Liver (tissue), 9 donors: ENCODE measurements around the gene TRAPPC10. TPM values are rescaled to one million over a fixed set of nuclear protein-coding genes. Genes with fewer than 3 reads are reported as not detected.

ENCODE experiments used
- DNase-seq: peaks from one replicate; pipeline ENCODE4 v3.0.0-alpha.2; 2017; ENCODE audit warnings: low spot score
- H3K27ac ChIP-seq, 2 donors: one replicate each; pipeline ENCODE4 v1.7.0; 2013; ENCODE audit warnings: inconsistent platforms in 2 of 2, low read length in 2 of 2, control low read depth in 1 of 2, low read depth in 1 of 2, mild to moderate bottlenecking in 1 of 2
- H3K27me3 ChIP-seq, 4 donors: one replicate each; pipeline versions ENCODE4 v1.6.1 to v1.7.0; 2013; ENCODE audit warnings: low read length in 3 of 4, inconsistent platforms in 1 of 4, mild to moderate bottlenecking in 1 of 4, moderate library complexity in 1 of 4; ENCODE audit not compliant: control insufficient read depth in 4 of 4, insufficient read depth in 4 of 4
- H3K36me3 ChIP-seq, 4 donors: one replicate each; pipeline versions ENCODE4 v1.6.1 to v1.7.0; 2013; ENCODE audit warnings: low read length in 3 of 4, mild to moderate bottlenecking in 3 of 4, low read depth in 1 of 4, moderate library complexity in 1 of 4; ENCODE audit not compliant: control insufficient read depth in 4 of 4, insufficient read depth in 3 of 4
- H3K4me1 ChIP-seq, 4 donors: one replicate each; pipeline versions ENCODE4 v1.6.1 to v1.7.0; 2013; ENCODE audit warnings: low read length in 3 of 4, mild to moderate bottlenecking in 3 of 4, moderate library complexity in 1 of 4; ENCODE audit not compliant: control insufficient read depth in 4 of 4, insufficient read depth in 4 of 4
- H3K4me3 ChIP-seq, 3 donors: one replicate each; pipeline versions ENCODE4 v1.6.1 to v1.7.0; 2013; ENCODE audit warnings: low read length in 3 of 3, control low read depth in 1 of 3, low read depth in 1 of 3, mild to moderate bottlenecking in 1 of 3
- H3K9ac ChIP-seq, 2 donors: one replicate each; pipeline ENCODE4 v1.7.0; 2013; ENCODE audit warnings: low read length in 2 of 2, mild to moderate bottlenecking in 2 of 2, moderate library complexity in 2 of 2, control low read depth in 1 of 2, low read depth in 1 of 2
- H3K9me3 ChIP-seq, 4 donors: one replicate each; pipeline versions ENCODE4 v1.6.1 to v1.7.0; 2013; ENCODE audit warnings: low read length in 3 of 4; ENCODE audit not compliant: control insufficient read depth in 4 of 4
- CTCF ChIP-seq: fragments of 150-350 bp; IDR thresholded peaks from 2 replicates; pipeline ENCODE4 v1.5.1; 2017; ENCODE audit warnings: improper control_type of control experiment, low read depth, low read length; ENCODE audit not compliant: missing input control
- EGR1 ChIP-seq, 2 donors: IDR thresholded peaks; 2 replicates each; pipeline ENCODE4 v1.6.1; 2016 to 2018; ENCODE audit warnings: antibody characterized with exemption in 2 of 2, low read depth in 2 of 2
- FOXA1 ChIP-seq: IDR thresholded peaks from 2 replicates; pipeline ENCODE4 v1.6.1; 2016; ENCODE audit warnings: antibody characterized with exemption
- FOXA2 ChIP-seq: IDR thresholded peaks from 2 replicates; pipeline ENCODE4 v1.6.1; 2016; ENCODE audit warnings: antibody characterized with exemption
- GABPA ChIP-seq, 2 donors: IDR thresholded peaks in 1 of 2; conservative IDR thresholded peaks in 1 of 2; 2 replicates each; pipeline ENCODE4 v1.6.1; 2016; ENCODE audit warnings: antibody characterized with exemption in 2 of 2, mild to moderate bottlenecking in 1 of 2, moderate library complexity in 1 of 2
- HNF4A ChIP-seq, 2 donors: conservative IDR thresholded peaks; 2 replicates each; pipeline ENCODE4 v1.6.1; 2016; ENCODE audit warnings: antibody characterized with exemption in 2 of 2, mild to moderate bottlenecking in 2 of 2
- HNF4G ChIP-seq: IDR thresholded peaks from 2 replicates; pipeline ENCODE4 v1.6.1; 2016; ENCODE audit warnings: antibody characterized with exemption
- JUND ChIP-seq, 2 donors: IDR thresholded peaks; 2 replicates each; pipeline ENCODE4 v1.6.1; 2016; ENCODE audit warnings: antibody characterized with exemption in 2 of 2
- MAX ChIP-seq: IDR thresholded peaks from 2 replicates; pipeline ENCODE4 v1.6.1; 2016; ENCODE audit warnings: antibody characterized with exemption
- NR2F2 ChIP-seq: IDR thresholded peaks from 2 replicates; pipeline ENCODE4 v1.6.1; 2016; ENCODE audit warnings: antibody characterized with exemption
- RAD21 ChIP-seq, 2 donors: IDR thresholded peaks; 2 replicates each; pipeline ENCODE4 v1.6.1; 2016; ENCODE audit warnings: antibody characterized with exemption in 2 of 2, mild to moderate bottlenecking in 2 of 2
- REST ChIP-seq: IDR thresholded peaks from 2 replicates; pipeline ENCODE4 v1.6.1; 2016; ENCODE audit warnings: antibody characterized with exemption, mild to moderate bottlenecking
- RXRA ChIP-seq, 2 donors: IDR thresholded peaks; 2 replicates each; pipeline ENCODE4 v1.6.1; 2017 to 2018; ENCODE audit warnings: antibody characterized with exemption in 2 of 2, mild to moderate bottlenecking in 1 of 2
- SP1 ChIP-seq: IDR thresholded peaks from 2 replicates; pipeline ENCODE4 v1.6.1; 2018; ENCODE audit warnings: antibody characterized with exemption, mild to moderate bottlenecking
- TAF1 ChIP-seq: conservative IDR thresholded peaks from 2 replicates; pipeline ENCODE4 v1.6.1; 2016; ENCODE audit warnings: antibody characterized with exemption, mild to moderate bottlenecking
- YY1 ChIP-seq: IDR thresholded peaks from 2 replicates; pipeline ENCODE4 v1.6.1; 2016; ENCODE audit warnings: antibody characterized with exemption, mild to moderate bottlenecking
- WGBS: extraction: QIAGEN DNeasy Blood & Tissue Kit; methylation state at CpG from one replicate; pipeline ENCODE4 v1.1.7; 2013; 5-methylcytosine and 5-hydroxymethylcytosine counted together
- polyA plus RNA-seq, 2 donors: library from polyadenylated mRNA; stranded (reverse) in 1 of 2; unstranded in 1 of 2; fragments of 200-250 nt in 1 of 2; fragments of >200 nt in 1 of 2; fragmentation: Nextera tagmentation in 1 of 2; extraction: Ambion mirVana in 1 of 2; gene quantifications; one replicate each; pipeline versions ENCODE4 v1.2.1 to v1.2.3, GENCODE V29; 2013 to 2015
- total RNA-seq, 2 donors: library from RNA; depleted of rRNA; stranded (reverse); fragments of >200 nt; gene quantifications; one replicate each; pipeline ENCODE4 v1.2.3, GENCODE V29; 2014
- TF ChIP-seq, protein P1 (sequence below): IDR thresholded peaks from 2 replicates; pipeline ENCODE4 v1.6.1; 2016; ENCODE audit warnings: antibody characterized with exemption
- donor health status: healthy.
- donor health status: healthy.
- donor health status: healthy.
- donor health status: healthy.
- donor health status: healthy.

TRAPPC10 gene
- total and polyA plus RNA-seq, 4 donors: 4.9 to 24.9 (median 11.9) TPM

DNA sequence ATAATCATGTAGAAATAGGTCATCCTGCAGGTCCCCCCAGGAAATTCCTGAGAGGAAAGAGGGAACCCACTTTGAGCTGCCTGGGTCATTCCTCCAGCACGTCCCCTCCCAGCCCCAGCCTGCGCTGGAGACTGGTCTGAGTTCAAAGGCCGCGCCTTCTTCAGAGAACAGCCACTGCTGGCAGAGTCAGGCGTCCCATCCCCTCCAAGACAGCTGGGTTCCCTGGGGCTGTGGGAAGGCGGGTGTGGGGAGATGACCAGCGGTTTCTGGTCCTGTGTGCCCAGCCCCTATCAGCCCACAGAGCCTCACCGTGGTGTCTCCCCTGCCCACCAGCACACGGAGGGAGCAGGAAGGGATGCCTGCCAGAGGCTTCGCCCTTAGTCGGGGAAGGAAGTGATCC, 18.0 kb upstream of the TRAPPC10 start:
- no peak overlapping the region for H3K27ac ChIP-seq
- WGBS: 66% methylated on average over 11 of the region's 11 CpGs

GRCh38 chr21:43994646-43995045, 17.5 kb upstream of the TRAPPC10 start:
- Histone ChIP-seq H3K27ac (no peak overlapping the region), H3K9me3 (no peaks in the 10 kb centered on the region), H3K36me3 (no peaks in the 10 kb centered on the region), H3K4me3 (no peak overlapping the region), H3K27me3 (no peaks in the 10 kb centered on the region), H3K9ac (no peak overlapping the region), H3K4me1 (no peaks in the 10 kb centered on the region)
- WGBS: 97% methylated on average over 9 of the region's 9 CpGs
- no peak for DNase-seq
- TF ChIP-seq GABPA (IDR thresholded peaks at IDR 0.05 in 1 of 2, conservative IDR thresholded peaks at IDR 0.05 in 1 of 2) (no peak), HNF4A (conservative IDR thresholded peaks at IDR 0.05) (no peak), FOXA1 (no peak), JUND (IDR thresholded peaks at IDR 0.05) (no peak), RXRA (IDR thresholded peaks at IDR 0.05) (no peak)
- TF ChIP-seq, protein P1, sequence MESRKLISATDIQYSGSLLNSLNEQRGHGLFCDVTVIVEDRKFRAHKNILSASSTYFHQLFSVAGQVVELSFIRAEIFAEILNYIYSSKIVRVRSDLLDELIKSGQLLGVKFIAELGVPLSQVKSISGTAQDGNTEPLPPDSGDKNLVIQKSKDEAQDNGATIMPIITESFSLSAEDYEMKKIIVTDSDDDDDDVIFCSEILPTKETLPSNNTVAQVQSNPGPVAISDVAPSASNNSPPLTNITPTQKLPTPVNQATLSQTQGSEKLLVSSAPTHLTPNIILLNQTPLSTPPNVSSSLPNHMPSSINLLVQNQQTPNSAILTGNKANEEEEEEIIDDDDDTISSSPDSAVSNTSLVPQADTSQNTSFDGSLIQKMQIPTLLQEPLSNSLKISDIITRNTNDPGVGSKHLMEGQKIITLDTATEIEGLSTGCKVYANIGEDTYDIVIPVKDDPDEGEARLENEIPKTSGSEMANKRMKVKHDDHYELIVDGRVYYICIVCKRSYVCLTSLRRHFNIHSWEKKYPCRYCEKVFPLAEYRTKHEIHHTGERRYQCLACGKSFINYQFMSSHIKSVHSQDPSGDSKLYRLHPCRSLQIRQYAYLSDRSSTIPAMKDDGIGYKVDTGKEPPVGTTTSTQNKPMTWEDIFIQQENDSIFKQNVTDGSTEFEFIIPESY: no peak

More for the DNA sequence above, 18.0 kb upstream of the TRAPPC10 start:
- Histone ChIP-seq H3K9me3 (no peaks in the 10 kb centered on the region), H3K36me3 (no peaks in the 10 kb centered on the region), H3K4me1 (no peaks in the 10 kb centered on the region), H3K4me3 (no peak overlapping the region), H3K27me3 (no peaks in the 10 kb centered on the region), H3K9ac (no peak overlapping the region)
- TF ChIP-seq HNF4G (no peak), RAD21 (IDR thresholded peaks at IDR 0.05) (no peak), NR2F2 (no peak), JUND (IDR thresholded peaks at IDR 0.05) (no peak), EGR1 (IDR thresholded peaks at IDR 0.05; ENCODE audit: low read depth in 2 of 2) (no peak)
- no peak for DNase-seq

DNA sequence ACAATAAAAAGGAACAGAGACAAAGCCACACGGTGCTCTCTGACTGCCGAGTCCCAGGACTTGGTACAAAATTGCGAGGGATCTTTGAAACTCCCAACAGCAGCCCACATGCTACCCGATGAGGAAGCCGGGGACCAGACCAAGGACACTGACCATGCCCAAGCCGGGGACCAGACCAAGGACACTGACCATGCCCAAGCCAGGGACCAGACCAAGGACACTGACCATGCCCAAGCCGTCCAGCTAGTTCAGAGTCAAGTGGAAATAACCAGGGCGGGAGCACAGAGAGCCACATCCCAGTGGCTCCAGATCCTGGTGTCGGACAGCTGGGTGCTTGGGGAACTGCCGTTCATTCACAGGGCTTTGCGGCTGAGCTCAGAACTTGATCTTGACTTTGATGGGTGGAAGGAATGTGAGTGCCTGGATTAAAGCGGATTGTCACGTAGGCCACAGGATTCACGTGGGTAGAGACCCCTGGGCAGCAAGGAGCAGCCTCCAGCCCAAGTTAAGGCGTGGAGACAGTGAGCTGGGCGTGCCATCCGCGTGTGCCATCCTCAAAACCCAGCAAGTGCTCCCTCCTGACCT, 16.5 kb upstream of the TRAPPC10 start:
- no peak overlapping the region for H3K27ac ChIP-seq
- no peaks in the 10 kb centered on the region for H3K4me1 ChIP-seq
- WGBS: 93% methylated on average over 18 of the region's 18 CpGs

More for the DNA sequence above, 16.5 kb upstream of the TRAPPC10 start:
- no peak overlapping the region for H3K9ac ChIP-seq
- H3K9me3 ChIP-seq: no peaks in the 10 kb centered on the region
- TF ChIP-seq FOXA1 (no peak), EGR1 (IDR thresholded peaks at IDR 0.05; ENCODE audit: low read depth in 2 of 2) (no peak), YY1 (no peak), NR2F2 (no peak), GABPA (IDR thresholded peaks at IDR 0.05 in 1 of 2, conservative IDR thresholded peaks at IDR 0.05 in 1 of 2) (no peak), HNF4G (no peak), JUND (IDR thresholded peaks at IDR 0.05) (no peak), CTCF (no peak), HNF4A (conservative IDR thresholded peaks at IDR 0.05) (no peak), SP1 (no peak), REST (no peak), TAF1 (no peak), FOXA2 (no peak), MAX (no peak), RXRA (IDR thresholded peaks at IDR 0.05) (no peak)
- H3K36me3 ChIP-seq: no peaks in the 10 kb centered on the region
- no peak overlapping the region for H3K4me3 ChIP-seq
- no peak for DNase-seq
- no peaks in the 10 kb centered on the region for H3K27me3 ChIP-seq
